ENCODE results near the gene FNDC3B. TPM values are rescaled to one million over a fixed set of nuclear protein-coding genes. Genes with fewer than 3 reads are reported as not detected.
A peak's percentile ranks its signal among the peaks of the same experiment; 100 is the strongest.

Gene FNDC3B
- total RNA-seq, 2 donors from 2014 or later = 57.6 to 69.3 TPM

DNA sequence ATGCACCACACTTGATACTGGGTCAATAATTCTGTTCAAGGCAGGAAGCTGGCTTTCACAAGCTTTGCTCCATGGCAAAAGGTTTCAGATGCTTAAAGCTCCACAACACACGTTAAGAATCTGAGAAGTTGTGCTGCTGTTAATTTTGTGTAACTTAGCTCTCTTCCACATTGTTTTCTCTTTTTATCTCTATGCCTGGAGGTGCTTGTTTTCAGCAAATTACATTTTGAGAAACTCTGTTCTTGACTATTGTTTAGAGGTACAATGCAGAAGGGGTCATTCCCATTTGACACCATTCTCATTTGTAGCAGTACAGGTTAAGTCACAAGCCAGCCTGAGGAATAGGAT is 156.0 kb downstream of the FNDC3B start:
- peaks cover 0 to 25% of the 10 kb centered on the region in 2 donors for H3K4me1 ChIP-seq

DNA sequence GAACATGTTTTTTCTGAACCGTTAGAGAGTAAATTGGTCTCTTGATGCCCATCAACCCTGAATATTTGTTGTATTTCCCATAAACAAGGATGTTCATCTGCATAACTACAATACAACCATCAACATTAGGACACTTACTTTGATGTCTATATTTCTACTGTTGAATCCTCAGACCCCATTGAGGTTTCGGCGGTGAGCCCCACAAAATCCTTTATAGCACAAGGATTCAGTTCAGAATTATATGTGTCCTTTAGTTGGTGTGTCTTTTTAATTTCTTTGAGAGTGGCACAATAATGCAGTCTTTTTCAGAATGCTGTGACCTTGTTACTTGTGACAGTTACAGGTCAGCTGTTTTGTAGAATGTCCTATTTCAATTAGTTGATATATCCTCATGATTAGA is 158.0 kb downstream of the FNDC3B start:
- H3K27me3 ChIP-seq = no peaks in the 10 kb centered on the region
- H3K36me3 ChIP-seq = no peaks in the 10 kb centered on the region
- H3K4me1 ChIP-seq = peaks cover 0 to 45% of the 10 kb centered on the region in 2 donors
- H3K4me3 ChIP-seq = no peak overlapping the region
- no peak overlapping the region for H3K27ac ChIP-seq
- no peaks in the 10 kb centered on the region for H3K9me3 ChIP-seq
- TF ChIP-seq, protein P1, sequence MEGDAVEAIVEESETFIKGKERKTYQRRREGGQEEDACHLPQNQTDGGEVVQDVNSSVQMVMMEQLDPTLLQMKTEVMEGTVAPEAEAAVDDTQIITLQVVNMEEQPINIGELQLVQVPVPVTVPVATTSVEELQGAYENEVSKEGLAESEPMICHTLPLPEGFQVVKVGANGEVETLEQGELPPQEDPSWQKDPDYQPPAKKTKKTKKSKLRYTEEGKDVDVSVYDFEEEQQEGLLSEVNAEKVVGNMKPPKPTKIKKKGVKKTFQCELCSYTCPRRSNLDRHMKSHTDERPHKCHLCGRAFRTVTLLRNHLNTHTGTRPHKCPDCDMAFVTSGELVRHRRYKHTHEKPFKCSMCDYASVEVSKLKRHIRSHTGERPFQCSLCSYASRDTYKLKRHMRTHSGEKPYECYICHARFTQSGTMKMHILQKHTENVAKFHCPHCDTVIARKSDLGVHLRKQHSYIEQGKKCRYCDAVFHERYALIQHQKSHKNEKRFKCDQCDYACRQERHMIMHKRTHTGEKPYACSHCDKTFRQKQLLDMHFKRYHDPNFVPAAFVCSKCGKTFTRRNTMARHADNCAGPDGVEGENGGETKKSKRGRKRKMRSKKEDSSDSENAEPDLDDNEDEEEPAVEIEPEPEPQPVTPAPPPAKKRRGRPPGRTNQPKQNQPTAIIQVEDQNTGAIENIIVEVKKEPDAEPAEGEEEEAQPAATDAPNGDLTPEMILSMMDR (IDR thresholded peaks at IDR 0.05) = no peak
- DNase-seq (ENCODE audit: low spot score) = no peak

More for the DNA sequence above, 156.0 kb downstream of the FNDC3B start:
- no peaks in the 10 kb centered on the region for H3K36me3 ChIP-seq
- H3K9me3 ChIP-seq = no peaks in the 10 kb centered on the region
- no peak overlapping the region for H3K4me3 ChIP-seq
- no peak overlapping the region for H3K27ac ChIP-seq
- H3K27me3 ChIP-seq = no peaks in the 10 kb centered on the region
- DNase-seq (ENCODE audit: low spot score) = no peak
- TF ChIP-seq, protein P1 (IDR thresholded peaks at IDR 0.05) = no peak

DNA sequence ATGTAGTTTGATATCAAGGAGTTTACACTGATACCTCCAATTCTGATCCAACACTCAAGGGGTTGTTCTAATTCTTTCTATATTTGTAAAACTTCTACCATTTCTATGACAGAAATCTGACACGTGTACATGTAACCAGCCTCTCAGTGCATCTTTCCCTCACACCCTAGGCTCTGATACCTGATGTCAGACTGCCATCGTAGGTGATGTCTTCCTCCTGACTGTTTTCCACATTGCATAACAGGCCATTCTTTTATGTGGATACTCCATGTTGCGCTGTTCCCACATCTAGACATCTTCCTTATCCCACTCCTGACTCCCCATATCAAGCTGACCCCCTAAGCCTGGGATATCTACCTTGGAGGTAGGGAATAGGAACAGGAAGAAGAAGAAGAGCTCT is 159.1 kb downstream of the FNDC3B start:
- Histone ChIP-seq H3K27me3 (no peaks in the 10 kb centered on the region), H3K4me1 (peaks cover 0 to 56% of the 10 kb centered on the region in 2 donors), H3K36me3 (no peaks in the 10 kb centered on the region), H3K27ac (no peak overlapping the region), H3K4me3 (no peak overlapping the region), H3K9me3 (no peaks in the 10 kb centered on the region)
- no peak for DNase-seq (ENCODE audit: low spot score)
- TF ChIP-seq, protein P1 (IDR thresholded peaks at IDR 0.05) = no peak

DNA sequence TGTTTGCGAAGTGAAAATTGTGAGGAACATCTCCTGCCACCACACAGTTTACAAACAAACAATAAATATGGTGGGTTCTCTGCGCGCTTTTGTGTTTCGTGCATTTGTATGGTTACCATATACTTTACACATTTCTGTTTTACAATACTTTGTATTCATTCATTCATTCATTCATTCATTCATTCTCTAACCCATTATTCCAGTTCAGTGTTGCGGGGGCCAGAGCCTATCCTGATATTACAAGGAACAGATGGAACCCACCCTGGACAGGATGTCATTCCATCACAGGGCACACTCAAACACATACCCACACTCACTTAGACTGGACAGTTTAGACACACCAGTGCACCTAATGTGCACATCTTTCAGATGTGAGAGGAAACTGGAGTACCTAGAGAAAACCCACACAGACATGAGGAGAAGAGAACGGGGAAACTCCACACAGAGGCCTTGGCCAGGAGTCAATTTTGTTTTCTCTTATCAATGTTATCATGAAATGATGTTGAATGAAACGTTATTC is 160.5 kb downstream of the FNDC3B start:
- Histone ChIP-seq H3K4me3 (no peak overlapping the region), H3K36me3 (no peaks in the 10 kb centered on the region), H3K27me3 (no peaks in the 10 kb centered on the region), H3K9me3 (no peaks in the 10 kb centered on the region), H3K4me1 (peaks cover 0 to 59% of the 10 kb centered on the region in 2 donors), H3K27ac (no peak overlapping the region)
- no peak for DNase-seq (ENCODE audit: low spot score)
- TF ChIP-seq, protein P1 (IDR thresholded peaks at IDR 0.05) = no peak

DNA sequence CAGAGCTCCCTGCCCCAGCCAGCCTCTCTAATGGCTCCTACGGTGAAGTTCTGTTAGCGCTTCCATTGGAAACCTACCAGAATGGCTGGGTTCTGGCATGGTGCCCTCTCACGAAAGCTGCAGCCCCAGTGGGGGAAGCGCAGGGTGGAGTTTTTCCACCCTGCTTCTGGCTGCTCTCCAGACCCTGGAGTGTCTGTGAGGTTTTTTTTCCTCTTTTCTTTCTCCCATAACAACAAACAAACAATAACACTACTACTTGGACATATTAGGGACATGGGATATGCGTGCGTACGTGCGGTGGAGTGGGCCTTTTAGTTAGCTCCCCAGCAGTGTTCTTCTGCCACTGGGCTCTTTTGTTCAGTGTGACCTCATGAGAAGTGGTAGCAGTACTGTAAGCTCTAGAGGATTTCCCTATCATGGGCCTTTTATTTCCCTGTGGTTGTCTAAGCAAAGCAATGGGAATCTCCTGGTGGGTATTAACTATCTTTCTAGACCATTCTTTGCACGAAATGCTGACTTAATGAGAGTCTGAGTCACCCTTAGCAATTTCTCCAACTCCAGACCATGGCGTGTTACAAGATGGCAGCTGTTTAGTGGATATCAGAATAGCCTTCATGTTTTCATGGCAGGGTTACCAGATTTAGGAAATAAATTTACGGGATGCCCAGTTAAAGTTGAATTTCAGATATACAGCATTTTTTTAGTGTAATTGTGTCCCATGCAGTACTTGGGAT is 161.9 kb downstream of the FNDC3B start:
- Histone ChIP-seq H3K4me1 (peaks cover 0 to 57% of the 10 kb centered on the region in 2 donors), H3K27me3 (no peaks in the 10 kb centered on the region), H3K36me3 (no peaks in the 10 kb centered on the region), H3K4me3 (peak overlapping the region in 1 of 2 donors; percentile 5), H3K9me3 (no peaks in the 10 kb centered on the region), H3K27ac (peak overlapping the region; percentile 79 to 84)
- peak; percentile 90 for DNase-seq (ENCODE audit: low spot score)
- TF ChIP-seq, protein P1 (IDR thresholded peaks at IDR 0.05) = no peak

Measured in right atrium auricular region (tissue), 2 donors.